Trophoblast cell (in vitro differentiated cells and primary cell): ENCODE results near the gene GSC2.

ENCODE experiments used
- DNase-seq, 2 donors: peaks; one replicate each; pipeline ENCODE4 v3.0.0-alpha.2; 2016
- H2AFZ ChIP-seq: 2 replicates; pipeline ENCODE4 v1.6.1; 2013; ENCODE audit warnings: low read length, moderate library complexity, mild to moderate bottlenecking; ENCODE audit not compliant: insufficient read depth, poor library complexity
- H2AK5ac ChIP-seq: 2 replicates; pipeline ENCODE4 v1.6.1; 2013; ENCODE audit warnings: mild to moderate bottlenecking, low read length
- H2BK120ac ChIP-seq: 2 replicates; pipeline ENCODE4 v1.6.1; 2013; ENCODE audit warnings: low read length, mild to moderate bottlenecking, moderate library complexity; ENCODE audit not compliant: insufficient read depth, poor library complexity
- H2BK12ac ChIP-seq: 2 replicates; pipeline ENCODE4 v1.6.1; 2013; ENCODE audit warnings: mild to moderate bottlenecking, low read length, moderate library complexity
- H2BK5ac ChIP-seq: 2 replicates; pipeline ENCODE4 v1.6.1; 2013; ENCODE audit warnings: low read length, low read depth, moderate library complexity, mild to moderate bottlenecking; ENCODE audit not compliant: poor library complexity
- H3K14ac ChIP-seq: 2 replicates; pipeline ENCODE4 v1.6.1; 2013; ENCODE audit warnings: mild to moderate bottlenecking, low read length
- H3K18ac ChIP-seq: 2 replicates; pipeline ENCODE4 v1.6.1; 2013; ENCODE audit warnings: mild to moderate bottlenecking, low read length
- H3K23ac ChIP-seq: 2 replicates; pipeline ENCODE4 v1.6.1; 2013; ENCODE audit warnings: low read length
- H3K27ac ChIP-seq: 2 replicates; pipeline ENCODE4 v1.5.1; 2013; ENCODE audit warnings: low read depth, mild to moderate bottlenecking, inconsistent platforms, low read length, moderate library complexity
- H3K27me3 ChIP-seq: 2 replicates; pipeline ENCODE4 v1.6.1; 2013; ENCODE audit warnings: inconsistent platforms, mild to moderate bottlenecking, low read length, moderate library complexity; ENCODE audit not compliant: insufficient read depth
- H3K36me3 ChIP-seq, 2 experiments: 1 replicate in 1 of 2; 2 replicates in 1 of 2; pipeline ENCODE4 v1.6.1; 2013; ENCODE audit warnings: low read length in 2 of 2, mild to moderate bottlenecking in 2 of 2, moderate library complexity in 1 of 2; ENCODE audit not compliant: insufficient read depth in 2 of 2, control insufficient read depth in 1 of 2
- H3K4ac ChIP-seq: 2 replicates; pipeline ENCODE4 v1.6.1; 2013; ENCODE audit warnings: low read depth, mild to moderate bottlenecking, low read length, moderate library complexity
- H3K4me1 ChIP-seq, 2 experiments: 1 replicate in 1 of 2; 2 replicates in 1 of 2; pipeline ENCODE4 v1.6.1; 2013; ENCODE audit warnings: low read length in 2 of 2, mild to moderate bottlenecking in 2 of 2, moderate library complexity in 1 of 2; ENCODE audit not compliant: insufficient read depth in 2 of 2, control insufficient read depth in 1 of 2
- H3K4me2 ChIP-seq: 2 replicates; pipeline ENCODE4 v1.6.1; 2013; ENCODE audit warnings: inconsistent platforms, mild to moderate bottlenecking, low read length, moderate library complexity
- H3K4me3 ChIP-seq: 2 replicates; pipeline ENCODE4 v1.5.1; 2013; ENCODE audit warnings: mild to moderate bottlenecking, low read depth, low read length, inconsistent platforms
- H3K79me1 ChIP-seq: one replicate; pipeline ENCODE4 v1.6.1; 2013; ENCODE audit warnings: low read length
- H3K79me2 ChIP-seq: 2 replicates; pipeline ENCODE4 v1.6.1; 2013; ENCODE audit warnings: low read length, mild to moderate bottlenecking; ENCODE audit not compliant: control insufficient read depth, insufficient read depth, poor library complexity
- H3K9ac ChIP-seq: 2 replicates; pipeline ENCODE4 v1.6.1; 2013; ENCODE audit warnings: mild to moderate bottlenecking, low read length
- H3K9me3 ChIP-seq: 2 replicates; pipeline ENCODE4 v1.6.1; 2013; ENCODE audit warnings: low read depth, mild to moderate bottlenecking, control low read depth, inconsistent platforms, low read length; ENCODE audit not compliant: insufficient read depth
- H4K12ac ChIP-seq: 2 replicates; pipeline ENCODE4 v1.6.1; 2013; ENCODE audit warnings: low read depth, mild to moderate bottlenecking, low read length, moderate library complexity
- H4K8ac ChIP-seq: 2 replicates; pipeline ENCODE4 v1.6.1; 2013; ENCODE audit warnings: low read depth, mild to moderate bottlenecking, low read length, moderate library complexity
- H4K91ac ChIP-seq: one replicate; pipeline ENCODE4 v1.6.1; 2013; ENCODE audit warnings: low read depth, mild to moderate bottlenecking, low read length, moderate library complexity
- WGBS: extraction: QIAGEN DNeasy Blood & Tissue Kit; methylation state at CpG from one replicate; pipeline ENCODE4 v1.1.7; 2013; ENCODE audit warnings: missing lambda C conversion rate; ENCODE audit not compliant: insufficient read length, insufficient coverage; ENCODE audit errors: extremely low coverage; 5-methylcytosine and 5-hydroxymethylcytosine counted together

GSC2 gene

GRCh38 chr22:19132153-19132552 lies 17.9 kb downstream of the GSC2 start:
- WGBS = no CpG with 5 or more reads among the region's 20 CpGs
- Histone ChIP-seq H4K8ac (no peak overlapping the region), H3K27me3 (no peaks in the 10 kb centered on the region), H3K4ac (no peak overlapping the region), H3K9me3 (peaks cover 3% of the 10 kb centered on the region), H2AK5ac (no peak overlapping the region), H4K91ac (no peak overlapping the region), H3K36me3 (peaks cover 42% of the 10 kb centered on the region in 2 experiments), H2BK120ac (no peak overlapping the region), H3K4me3 (no peak overlapping the region), H2BK12ac (no peak overlapping the region), H3K4me1 (no peaks in the 10 kb centered on the region), H3K79me2 (no peaks in the 10 kb centered on the region), H2AFZ (no peak overlapping the region), H3K23ac (no peak overlapping the region), H3K4me2 (no peak overlapping the region), H3K14ac (no peak overlapping the region), H3K27ac (no peak overlapping the region), H2BK5ac (no peak overlapping the region), H4K12ac (no peak overlapping the region), H3K18ac (no peak overlapping the region), H3K79me1 (no peaks in the 10 kb centered on the region), H3K9ac (no peak overlapping the region)
- no peak for DNase-seq

- no peak overlapping the region for H3K18ac ChIP-seq
- no peak overlapping the region for H3K23ac ChIP-seq
- H3K27ac ChIP-seq = no peak overlapping the region
- H4K8ac ChIP-seq = no peak overlapping the region
- no peaks in the 10 kb centered on the region for H3K4me1 ChIP-seq
- no peaks in the 10 kb centered on the region for H3K79me1 ChIP-seq
- H2BK12ac ChIP-seq = no peak overlapping the region
- H2BK5ac ChIP-seq = no peak overlapping the region
- H3K27me3 ChIP-seq = no peaks in the 10 kb centered on the region
- H2AFZ ChIP-seq = no peak overlapping the region
- H2AK5ac ChIP-seq = no peak overlapping the region
- H3K9me3 ChIP-seq = no peaks in the 10 kb centered on the region
- WGBS = no CpG with 5 or more reads among the region's 19 CpGs
- H3K14ac ChIP-seq = no peak overlapping the region
- no peak overlapping the region for H3K4ac ChIP-seq
- no peak overlapping the region for H3K9ac ChIP-seq
- no peak overlapping the region for H3K4me3 ChIP-seq
- no peak overlapping the region for H3K4me2 ChIP-seq
- no peak overlapping the region for H2BK120ac ChIP-seq
- DNase-seq = no peak
- no peak overlapping the region for H4K12ac ChIP-seq
- H3K79me2 ChIP-seq = no peaks in the 10 kb centered on the region
- H3K36me3 ChIP-seq = peaks cover 37% of the 10 kb centered on the region in 2 experiments
- no peak overlapping the region for H4K91ac ChIP-seq
These were observed 18.4 kb downstream of the GSC2 start for GRCh38 chr22:19131685-19132015.

- no peak within 1 kb of the TSS for H3K23ac ChIP-seq
- no peak within 1 kb of the TSS for H3K4ac ChIP-seq
- H2AFZ ChIP-seq = no peak within 1 kb of the TSS
- no peak within 1 kb of the TSS for H2AK5ac ChIP-seq
- no peak within 1 kb of the TSS for H2BK5ac ChIP-seq
- no peak within 1 kb of the TSS for H4K91ac ChIP-seq
- H3K4me3 ChIP-seq = no peak within 1 kb of the TSS
- no peak within 1 kb of the TSS for H3K18ac ChIP-seq
- DNase-seq = no peak
- H2BK12ac ChIP-seq = no peak within 1 kb of the TSS
- H4K8ac ChIP-seq = no peak within 1 kb of the TSS
- no peaks in the 10 kb centered on the region for H3K27me3 ChIP-seq
- no peak within 1 kb of the TSS for H2BK120ac ChIP-seq
- no CpG with 5 or more reads among the region's 27 CpGs for WGBS
- no peak within 1 kb of the TSS for H3K27ac ChIP-seq
- no peak within 1 kb of the TSS for H3K14ac ChIP-seq
- no peak within 1 kb of the TSS for H3K4me2 ChIP-seq
- no peaks in the 10 kb centered on the region for H3K79me1 ChIP-seq
- no peaks in the 10 kb centered on the region for H3K4me1 ChIP-seq
- H3K9me3 ChIP-seq = no peaks in the 10 kb centered on the region
- no peaks in the 10 kb centered on the region for H3K79me2 ChIP-seq
- H3K9ac ChIP-seq = no peak within 1 kb of the TSS
- no peak within 1 kb of the TSS for H4K12ac ChIP-seq
- peaks cover 34% of the 10 kb centered on the region in 2 experiments for H3K36me3 ChIP-seq
These were observed 19.0 kb downstream of the GSC2 start, which contains the start of gene TSSK2 for GRCh38 chr22:19130959-19131684. TSSK2 (plus strand) TSS chr22:19131308; CDS start chr22:19131400, 92 bp downstream.

- Histone ChIP-seq H3K36me3 (peaks cover 26 to 29% of the 10 kb centered on the region in 2 experiments), H4K91ac (no peak overlapping the region), H4K8ac (no peak overlapping the region), H3K27ac (no peak overlapping the region), H2BK12ac (no peak overlapping the region), H3K4me3 (no peak overlapping the region), H3K9me3 (no peaks in the 10 kb centered on the region), H2BK5ac (no peak overlapping the region), H3K18ac (no peak overlapping the region), H3K27me3 (no peaks in the 10 kb centered on the region), H2AFZ (no peak overlapping the region), H4K12ac (no peak overlapping the region), H3K79me1 (no peaks in the 10 kb centered on the region), H3K23ac (no peak overlapping the region), H3K79me2 (no peaks in the 10 kb centered on the region), H3K4me1 (no peaks in the 10 kb centered on the region), H3K9ac (no peak overlapping the region), H2AK5ac (no peak overlapping the region), H2BK120ac (no peak overlapping the region), H3K14ac (no peak overlapping the region), H3K4ac (no peak overlapping the region), H3K4me2 (no peak overlapping the region)
- DNase-seq = no peak
- WGBS = no CpG with 5 or more reads among the region's 8 CpGs
These were observed 20.2 kb downstream of the GSC2 start for GRCh38 chr22:19129871-19130270.
